ENCODE results near the gene GCNT2. TPM values are rescaled to one million over a fixed set of nuclear protein-coding genes. Genes with fewer than 3 reads are reported as not detected.

The GCNT2 gene
- total RNA-seq, 1 experiment from 2014 or later: 42.8 TPM

DNA sequence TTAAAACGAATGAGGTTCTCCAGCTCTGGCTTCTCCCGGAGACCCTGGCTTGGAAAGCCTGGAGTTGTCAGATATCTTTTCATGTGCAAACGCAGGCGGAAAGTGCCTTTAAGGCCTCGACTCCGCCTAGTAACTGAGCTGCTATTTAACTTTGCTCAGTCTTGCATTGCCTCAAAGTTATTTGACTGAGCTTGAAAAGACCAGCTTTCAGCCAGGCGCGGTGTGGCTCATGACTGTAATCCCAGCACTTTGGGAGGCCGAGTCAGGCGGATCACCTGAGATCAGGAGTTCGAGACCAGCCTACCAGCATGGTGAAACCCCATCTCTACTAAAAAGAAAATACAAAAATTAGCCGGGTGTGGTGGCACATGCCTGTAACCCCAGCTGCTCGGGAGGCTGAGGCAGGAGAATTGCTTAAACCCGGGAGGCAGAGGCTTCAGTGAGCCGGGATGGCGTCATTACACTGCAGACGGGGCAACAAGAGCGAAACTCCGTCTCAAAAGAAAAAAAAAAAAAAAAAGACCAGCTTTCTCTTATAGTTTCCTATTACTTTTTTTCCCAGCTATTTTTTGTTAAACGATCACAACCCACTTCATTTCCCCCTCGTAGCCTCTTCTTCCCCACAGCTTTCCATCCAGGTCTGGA, 1.9 kb downstream of the GCNT2 start:
- Histone ChIP-seq H3K4me1 (ENCODE audit: control insufficient read depth, insufficient read depth, low read length) (peaks cover 39% of the 10 kb centered on the region), H3K4me3 (ENCODE audit: low read depth in 2 of 2, low read length in 2 of 2) (peak overlapping the region; percentile 48 to 74), H3K9me3 (ENCODE audit: control insufficient read depth, insufficient read depth, low read depth, low read length) (no peaks in the 10 kb centered on the region), H3K27ac (ENCODE audit: low read length) (peak overlapping the region; percentile 98), H3K36me3 (ENCODE audit: control insufficient read depth, insufficient read depth, low read length) (no peaks in the 10 kb centered on the region), H3K27me3 (ENCODE audit: control insufficient read depth, insufficient read depth, low read length) (no peaks in the 10 kb centered on the region)
- CTCF ChIA-PET: interaction anchor here (0.7 kb wide), 1 partner anchor 199 kb away, joined by 11 read pairs; no protein-coding TSS in a partner anchor
- TF ChIP-seq, protein P1, sequence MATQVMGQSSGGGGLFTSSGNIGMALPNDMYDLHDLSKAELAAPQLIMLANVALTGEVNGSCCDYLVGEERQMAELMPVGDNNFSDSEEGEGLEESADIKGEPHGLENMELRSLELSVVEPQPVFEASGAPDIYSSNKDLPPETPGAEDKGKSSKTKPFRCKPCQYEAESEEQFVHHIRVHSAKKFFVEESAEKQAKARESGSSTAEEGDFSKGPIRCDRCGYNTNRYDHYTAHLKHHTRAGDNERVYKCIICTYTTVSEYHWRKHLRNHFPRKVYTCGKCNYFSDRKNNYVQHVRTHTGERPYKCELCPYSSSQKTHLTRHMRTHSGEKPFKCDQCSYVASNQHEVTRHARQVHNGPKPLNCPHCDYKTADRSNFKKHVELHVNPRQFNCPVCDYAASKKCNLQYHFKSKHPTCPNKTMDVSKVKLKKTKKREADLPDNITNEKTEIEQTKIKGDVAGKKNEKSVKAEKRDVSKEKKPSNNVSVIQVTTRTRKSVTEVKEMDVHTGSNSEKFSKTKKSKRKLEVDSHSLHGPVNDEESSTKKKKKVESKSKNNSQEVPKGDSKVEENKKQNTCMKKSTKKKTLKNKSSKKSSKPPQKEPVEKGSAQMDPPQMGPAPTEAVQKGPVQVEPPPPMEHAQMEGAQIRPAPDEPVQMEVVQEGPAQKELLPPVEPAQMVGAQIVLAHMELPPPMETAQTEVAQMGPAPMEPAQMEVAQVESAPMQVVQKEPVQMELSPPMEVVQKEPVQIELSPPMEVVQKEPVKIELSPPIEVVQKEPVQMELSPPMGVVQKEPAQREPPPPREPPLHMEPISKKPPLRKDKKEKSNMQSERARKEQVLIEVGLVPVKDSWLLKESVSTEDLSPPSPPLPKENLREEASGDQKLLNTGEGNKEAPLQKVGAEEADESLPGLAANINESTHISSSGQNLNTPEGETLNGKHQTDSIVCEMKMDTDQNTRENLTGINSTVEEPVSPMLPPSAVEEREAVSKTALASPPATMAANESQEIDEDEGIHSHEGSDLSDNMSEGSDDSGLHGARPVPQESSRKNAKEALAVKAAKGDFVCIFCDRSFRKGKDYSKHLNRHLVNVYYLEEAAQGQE (IDR thresholded peaks at IDR 0.05; ENCODE audit: insufficient read depth in 1 of 2, low read depth in 2 of 2, low read length in 1 of 2): no peak
- TF ChIP-seq, protein P2, sequence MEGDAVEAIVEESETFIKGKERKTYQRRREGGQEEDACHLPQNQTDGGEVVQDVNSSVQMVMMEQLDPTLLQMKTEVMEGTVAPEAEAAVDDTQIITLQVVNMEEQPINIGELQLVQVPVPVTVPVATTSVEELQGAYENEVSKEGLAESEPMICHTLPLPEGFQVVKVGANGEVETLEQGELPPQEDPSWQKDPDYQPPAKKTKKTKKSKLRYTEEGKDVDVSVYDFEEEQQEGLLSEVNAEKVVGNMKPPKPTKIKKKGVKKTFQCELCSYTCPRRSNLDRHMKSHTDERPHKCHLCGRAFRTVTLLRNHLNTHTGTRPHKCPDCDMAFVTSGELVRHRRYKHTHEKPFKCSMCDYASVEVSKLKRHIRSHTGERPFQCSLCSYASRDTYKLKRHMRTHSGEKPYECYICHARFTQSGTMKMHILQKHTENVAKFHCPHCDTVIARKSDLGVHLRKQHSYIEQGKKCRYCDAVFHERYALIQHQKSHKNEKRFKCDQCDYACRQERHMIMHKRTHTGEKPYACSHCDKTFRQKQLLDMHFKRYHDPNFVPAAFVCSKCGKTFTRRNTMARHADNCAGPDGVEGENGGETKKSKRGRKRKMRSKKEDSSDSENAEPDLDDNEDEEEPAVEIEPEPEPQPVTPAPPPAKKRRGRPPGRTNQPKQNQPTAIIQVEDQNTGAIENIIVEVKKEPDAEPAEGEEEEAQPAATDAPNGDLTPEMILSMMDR (IDR thresholded peaks at IDR 0.05): no peak
- TF ChIP-seq SIN3A (IDR thresholded peaks at IDR 0.05; ENCODE audit: borderline replicate concordance, insufficient read depth, low read depth, low read length) (no peak), POLR2AphosphoS5 (IDR thresholded peaks at IDR 0.05; ENCODE audit: low read depth, low read length) (no peak), TCF7L2 (IDR thresholded peaks at IDR 0.05; ENCODE audit: low read depth, low read length) (no peak)
- ATAC-seq (peak; percentile 13), DNase-seq (ENCODE audit: low read depth, low spot score) (no peak)
- in situ Hi-C loops (cut with HindIII; ENCODE audit: low pct_unique_long_range_greater_than_20kb, low sequenced_read_pairs): no loop called here
- TSS peak; percentile 60 for BruUV-seq (replicated peaks)
- POLR2A ChIA-PET: interaction anchor here (0.6 to 1.2 kb wide), 12 partner anchors 8 to 620 kb away, joined by 3 to 16 read pairs (median 8); partner anchors contain the start of genes MAK and TMEM14C
- intact Hi-C loops (cut with micrococcal nuclease; ENCODE audit: unreplicated experiment): loop anchor here (10.0 kb wide), 2 partner anchors 172 to 282 kb away; partner anchors contain the start of genes C6orf52 and PAK1IP1

DNA sequence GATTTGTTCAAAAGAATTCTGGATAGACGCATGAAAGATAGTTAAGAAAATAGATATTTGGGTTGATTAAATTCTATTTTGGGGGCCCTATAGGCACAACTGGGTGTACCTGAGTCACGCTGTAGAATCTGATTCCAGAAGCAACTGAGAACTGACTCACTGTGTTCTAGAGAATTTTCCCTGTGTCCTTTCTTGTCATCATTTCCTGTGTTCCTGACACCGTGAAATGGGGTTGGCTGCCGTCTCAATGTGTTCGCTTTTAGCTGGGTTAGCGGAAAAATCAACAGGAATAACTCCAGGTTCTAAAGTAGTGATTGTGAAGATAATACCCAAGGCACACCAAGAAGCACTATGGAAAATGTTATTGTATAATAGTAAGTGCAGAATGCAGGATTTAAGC, 5.0 kb downstream of the GCNT2 start:
- H3K36me3 ChIP-seq (ENCODE audit: control insufficient read depth, insufficient read depth, low read length): no peaks in the 10 kb centered on the region
- TF ChIP-seq, protein P2 (IDR thresholded peaks at IDR 0.05): no peak
- TF ChIP-seq TCF7L2 (IDR thresholded peaks at IDR 0.05; ENCODE audit: low read depth, low read length) (no peak), POLR2AphosphoS5 (IDR thresholded peaks at IDR 0.05; ENCODE audit: low read depth, low read length) (no peak; the same call in 1 of the 2 replicates), SIN3A (IDR thresholded peaks at IDR 0.05; ENCODE audit: borderline replicate concordance, insufficient read depth, low read depth, low read length) (no peak)
- TF ChIP-seq, protein P1 (IDR thresholded peaks at IDR 0.05; ENCODE audit: insufficient read depth in 1 of 2, low read depth in 2 of 2, low read length in 1 of 2): no peak
- no peaks in the 10 kb centered on the region for H3K27me3 ChIP-seq (ENCODE audit: control insufficient read depth, insufficient read depth, low read length)
- ATAC-seq: peak; percentile 7; the same call in 1 of the 2 replicates
- peaks cover 22% of the 10 kb centered on the region for H3K4me1 ChIP-seq (ENCODE audit: control insufficient read depth, insufficient read depth, low read length)
- ChIA-PET CTCF (no interaction called here), POLR2A (no interaction called here)
- in situ Hi-C loops (cut with HindIII; ENCODE audit: low pct_unique_long_range_greater_than_20kb, low sequenced_read_pairs): no loop called here
- H3K4me3 ChIP-seq (ENCODE audit: low read depth in 2 of 2, low read length in 2 of 2): peak overlapping the region; percentile 64 to 93
- peak overlapping the region; percentile 98 for H3K27ac ChIP-seq (ENCODE audit: low read length)
- BruUV-seq (replicated peaks): no TSS peak
- intact Hi-C loops (cut with micrococcal nuclease; ENCODE audit: unreplicated experiment): loop anchor here (10.0 kb wide), 2 partner anchors 169 to 279 kb away; partner anchors contain the start of genes C6orf52 and PAK1IP1
- H3K9me3 ChIP-seq (ENCODE audit: control insufficient read depth, insufficient read depth, low read depth, low read length): no peaks in the 10 kb centered on the region
- DNase-seq (ENCODE audit: low read depth, low spot score): peak; percentile 85

All from Panc1 (cell line).